GM12878 (cell line): Measurements from ENCODE around the gene EMP1. TPM values are rescaled to one million over a fixed set of nuclear protein-coding genes. Genes with fewer than 3 reads are reported as not detected.

Source experiments
- ATAC-seq: fragments of 200-7000 bp; cut with Tn5 transposase; 3 replicates; pipeline ENCODE4 v1.9.1; 2020; ENCODE audit warnings: mild to moderate bottlenecking, moderate library complexity
- BruUV-seq: library from RNA; stranded (reverse); fragments of 400-500 nt; replicated peaks from 2 replicates; lab custom pipeline; 2021; lab: Mats Ljungman, UMichigan
- CTCF ChIA-PET: fragments of 300-600 bp; sonication (Branson Sonifier 250); formaldehyde crosslinking; extraction: SDS; loops from one replicate; lab custom pipeline; 2021; ENCODE audit warnings: inconsistent platforms; lab: Yijun Ruan, JAX
- POLR2A ChIA-PET: fragments of 350-600 bp; formaldehyde crosslinking; extraction: SDS; loops from one replicate; lab custom pipeline; 2021; ENCODE audit warnings: inconsistent platforms; lab: Charles Lee
- RAD21 ChIA-PET: fragments of 300-600 bp; sonication (Branson Sonifier 250); formaldehyde crosslinking; loops from one replicate; lab custom pipeline; 2023; ENCODE audit warnings: antibody characterized with exemption; ENCODE audit not compliant: unreplicated experiment; lab: Charles Lee
- SMC1A ChIA-PET: fragments of 300-600 bp; sonication (Branson Sonifier 250); formaldehyde crosslinking; loops from one replicate; lab custom pipeline; 2023; ENCODE audit not compliant: unreplicated experiment, uncharacterized antibody; lab: Charles Lee
- DNase-seq: peaks from one replicate; pipeline ENCODE4 v3.0.0-alpha.2; 2011; ENCODE audit warnings: low read depth, low spot score
- FAIRE-seq: peaks from 3 replicates; lab custom pipeline; 2011; peaks lifted over from hg19 to GRCh38; lab: Jason Lieb, UNC
- H2AFZ ChIP-seq: 2 replicates; pipeline ENCODE4 v1.6.0; 2011; ENCODE audit warnings: low read depth, low read length, control low read depth; ENCODE audit not compliant: control insufficient read depth
- H3K27ac ChIP-seq: 2 replicates; pipeline ENCODE4 v1.5.1; 2011; ENCODE audit warnings: control low read depth; ENCODE audit not compliant: control insufficient read depth, insufficient read depth
- H3K27me3 ChIP-seq, 2 experiments: replicated peaks in 1 of 2; 2 replicates each; pipeline versions ENCODE4 v1.6.0 to v1.6.1; 2011; ENCODE audit warnings: low read length in 1 of 2; ENCODE audit not compliant: control insufficient read depth in 2 of 2, insufficient read depth in 2 of 2
- H3K36me3 ChIP-seq, 2 experiments: 2 replicates each; pipeline ENCODE4 v1.5.1; 2011; ENCODE audit warnings: low read length in 1 of 2; ENCODE audit not compliant: control insufficient read depth in 2 of 2, insufficient read depth in 2 of 2
- H3K4me1 ChIP-seq: 2 replicates; pipeline ENCODE4 v1.6.1; 2011; ENCODE audit warnings: mild to moderate bottlenecking, low read length, moderate library complexity, mixed read lengths; ENCODE audit not compliant: control insufficient read depth, insufficient read depth
- H3K4me2 ChIP-seq: 2 replicates; pipeline ENCODE4 v1.6.0; 2011; ENCODE audit warnings: control low read depth; ENCODE audit not compliant: control insufficient read depth, insufficient read depth
- H3K4me3 ChIP-seq: fragments of 200-600 bp; sonication (generic); 2 replicates; pipeline ENCODE4 v1.5.1; 2016
- H3K79me2 ChIP-seq: 2 replicates; pipeline ENCODE4 v1.6.0; 2011; ENCODE audit warnings: low read length; ENCODE audit not compliant: control insufficient read depth, insufficient read depth
- H3K9ac ChIP-seq: 2 replicates; pipeline ENCODE4 v1.8.0; 2011; ENCODE audit warnings: low read length, control low read depth, mixed read lengths; ENCODE audit not compliant: control insufficient read depth, insufficient read depth
- H3K9me3 ChIP-seq: replicated peaks from 3 replicates; pipeline ENCODE4 v1.5.1; 2011; ENCODE audit warnings: mild to moderate bottlenecking, low read length; ENCODE audit not compliant: control insufficient read depth, insufficient read depth
- H4K20me1 ChIP-seq: 2 replicates; pipeline ENCODE4 v1.6.0; 2011; ENCODE audit not compliant: control insufficient read depth, insufficient read depth
- BMI1 ChIP-seq: fragments of 450-650 bp; IDR thresholded peaks from 2 replicates; pipeline ENCODE4 v1.6.1; 2016; ENCODE audit warnings: mild to moderate bottlenecking, moderate library complexity, borderline replicate concordance
- CHD2 ChIP-seq: IDR thresholded peaks from 2 replicates; pipeline ENCODE4 v1.6.1; 2011; ENCODE audit warnings: low read depth, low read length, improper control_type of control experiment, borderline replicate concordance
- HDAC2 ChIP-seq: fragments of 200-600 bp; sonication (generic); IDR thresholded peaks from 2 replicates; pipeline ENCODE4 v1.6.1; 2017
- IKZF2 ChIP-seq, 2 experiments: fragments of 450-650 bp; IDR thresholded peaks; 2 replicates each; pipeline ENCODE4 v1.6.1; 2017; ENCODE audit warnings: mild to moderate bottlenecking in 2 of 2, moderate library complexity in 2 of 2
- KLF5 ChIP-seq: fragments of 450-650 bp; IDR thresholded peaks from 2 replicates; pipeline ENCODE4 v1.6.1; 2014; ENCODE audit warnings: mild to moderate bottlenecking; ENCODE audit not compliant: partially characterized antibody
- LARP7 ChIP-seq: fragments of 450-650 bp; IDR thresholded peaks from 2 replicates; pipeline ENCODE4 v1.6.1; 2017; ENCODE audit warnings: mild to moderate bottlenecking
- MEF2B ChIP-seq: fragments of 450-650 bp; IDR thresholded peaks from 2 replicates; pipeline ENCODE4 v1.6.1; 2018; ENCODE audit warnings: mild to moderate bottlenecking, moderate library complexity; ENCODE audit not compliant: partially characterized antibody, poor library complexity, severe bottlenecking
- NRF1 ChIP-seq: conservative IDR thresholded peaks from 2 replicates; pipeline ENCODE4 v1.6.1; 2011; ENCODE audit warnings: mild to moderate bottlenecking, low read depth, low read length, improper control_type of control experiment
- SIN3A ChIP-seq: IDR thresholded peaks from 2 replicates; pipeline ENCODE4 v1.6.1; 2012; ENCODE audit warnings: low read depth, low read length, improper control_type of control experiment
- TAF1 ChIP-seq: IDR thresholded peaks from 2 replicates; pipeline ENCODE4 v1.6.1; 2011; ENCODE audit warnings: mild to moderate bottlenecking, low read depth, low read length, borderline replicate concordance
- WGBS: methylation state at CpG from one replicate; pipeline ENCODE4 v1.1.6; 2016; ENCODE audit warnings: low lambda C conversion rate; ENCODE audit not compliant: insufficient replicate concordance, insufficient coverage; ENCODE audit errors: missing lambda C conversion rate; 5-methylcytosine and 5-hydroxymethylcytosine counted together
- in situ Hi-C: fragments of 300-500 bp; cut with MboI; formaldehyde crosslinking; loops from 9 replicates; pipeline ENCODE4 v1.14.3; 2018; ENCODE audit warnings: mixed read lengths
- intact Hi-C: fragments of 100-400 bp; cut with micrococcal nuclease; formaldehyde crosslinking; loops from one replicate; pipeline ENCODE4 v1.14.2; 2022; ENCODE audit not compliant: unreplicated experiment
- polyA plus RNA-seq, 11 experiments: library from polyadenylated mRNA; depleted of rRNA in 4 of 11; unstranded in 6 of 11; stranded (reverse) in 5 of 11; fragments of >200 nt; fragmentation: Nextera tagmentation in 4 of 11; fragmentation: Illumina TruSeq in 1 of 11; extraction: Ambion mirVana in 4 of 11; extraction: Trizol in 1 of 11; gene quantifications; 1 replicate in 1 of 11; 2 replicates in 10 of 11; pipeline versions ENCODE4 v1.2.1 to v1.2.3, GENCODE V29; 2011 to 2016; ENCODE audit warnings: inconsistent platforms in 2 of 11, missing spikeins in 2 of 11, low read depth in 1 of 11
- total RNA-seq, 4 experiments: library from RNA; depleted of rRNA in 3 of 4; stranded (reverse); fragments of >200 nt in 3 of 4; fragmentation: Illumina TruSeq in 1 of 4; extraction: Trizol in 1 of 4; gene quantifications; 2 replicates each; pipeline versions ENCODE4 v1.2.1 to v1.2.3, GENCODE V29; 2013 to 2021

EMP1 gene
- total and polyA plus RNA-seq, 10 of the 15 experiments (the other 5 are each of a cell fraction or from before 2014, with no cell fraction given), result 0.09 to 0.90 (median 0.25) TPM; not detected in 1

- H3K9ac ChIP-seq, result no peak overlapping the region
- no peaks in the 10 kb centered on the region for H3K4me1 ChIP-seq
- FAIRE-seq (no peak), ATAC-seq (no peak), DNase-seq (no peak)
- no peak overlapping the region for H3K27ac ChIP-seq
- ChIA-PET SMC1A (interaction anchor here (0.9 to 2.5 kb wide), 5 partner anchors 24 to 407 kb away, joined by 3 to 10 read pairs (median 3); no protein-coding TSS in a partner anchor), RAD21 (interaction anchor here (2.6 kb wide), 1 partner anchor 687 kb away, joined by 9 read pairs; no protein-coding TSS in a partner anchor), CTCF (interaction anchor here (0.6 to 2.9 kb wide), 21 partner anchors 13 to 1056 kb away, joined by 3 to 17 read pairs (median 5); no protein-coding TSS in a partner anchor), POLR2A (no interaction called here)
- H2AFZ ChIP-seq, result no peak overlapping the region
- intact Hi-C loops (no loop called here), in situ Hi-C loops (no loop called here)
- no peak overlapping the region for H3K4me3 ChIP-seq
- 45% methylated on average over 7 of the region's 7 CpGs for WGBS
- no TSS peak for BruUV-seq
- H4K20me1 ChIP-seq, result no peaks in the 10 kb centered on the region
- H3K27me3 ChIP-seq, result peaks cover 2 to 5% of the 10 kb centered on the region in 2 experiments; a peak in 1 of 4 replicates
- no peaks in the 10 kb centered on the region for H3K9me3 ChIP-seq
- H3K36me3 ChIP-seq, result no peaks in the 10 kb centered on the region
- no peaks in the 10 kb centered on the region for H3K79me2 ChIP-seq
- no peak overlapping the region for H3K4me2 ChIP-seq
- TF ChIP-seq NRF1 (no peak), LARP7 (no peak), SIN3A (no peak), HDAC2 (no peak), MEF2B (no peak), CHD2 (no peak), BMI1 (no peak), IKZF2 (IDR thresholded peaks at IDR 0.05) (no peak), TAF1 (no peak), KLF5 (no peak)
Observed at GRCh38 chr12:13253966-13254760, 57.6 kb downstream of the EMP1 start.
